Smooth muscle cell of trachea (primary cell): ENCODE measurements around the gene AKAP5. TPM values are rescaled to one million over a fixed set of nuclear protein-coding genes. Genes with fewer than 3 reads are reported as not detected.

ENCODE experiments used
- total RNA-seq: library from RNA; depleted of rRNA; stranded (reverse); fragments of >200 nt; gene quantifications from 2 replicates; pipeline ENCODE4 v1.2.1, GENCODE V29; 2014

The AKAP5 gene, protein sequence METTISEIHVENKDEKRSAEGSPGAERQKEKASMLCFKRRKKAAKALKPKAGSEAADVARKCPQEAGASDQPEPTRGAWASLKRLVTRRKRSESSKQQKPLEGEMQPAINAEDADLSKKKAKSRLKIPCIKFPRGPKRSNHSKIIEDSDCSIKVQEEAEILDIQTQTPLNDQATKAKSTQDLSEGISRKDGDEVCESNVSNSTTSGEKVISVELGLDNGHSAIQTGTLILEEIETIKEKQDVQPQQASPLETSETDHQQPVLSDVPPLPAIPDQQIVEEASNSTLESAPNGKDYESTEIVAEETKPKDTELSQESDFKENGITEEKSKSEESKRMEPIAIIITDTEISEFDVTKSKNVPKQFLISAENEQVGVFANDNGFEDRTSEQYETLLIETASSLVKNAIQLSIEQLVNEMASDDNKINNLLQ
- 0.17 and 0.29 TPM in 2 replicates for total RNA-seq

DNA sequence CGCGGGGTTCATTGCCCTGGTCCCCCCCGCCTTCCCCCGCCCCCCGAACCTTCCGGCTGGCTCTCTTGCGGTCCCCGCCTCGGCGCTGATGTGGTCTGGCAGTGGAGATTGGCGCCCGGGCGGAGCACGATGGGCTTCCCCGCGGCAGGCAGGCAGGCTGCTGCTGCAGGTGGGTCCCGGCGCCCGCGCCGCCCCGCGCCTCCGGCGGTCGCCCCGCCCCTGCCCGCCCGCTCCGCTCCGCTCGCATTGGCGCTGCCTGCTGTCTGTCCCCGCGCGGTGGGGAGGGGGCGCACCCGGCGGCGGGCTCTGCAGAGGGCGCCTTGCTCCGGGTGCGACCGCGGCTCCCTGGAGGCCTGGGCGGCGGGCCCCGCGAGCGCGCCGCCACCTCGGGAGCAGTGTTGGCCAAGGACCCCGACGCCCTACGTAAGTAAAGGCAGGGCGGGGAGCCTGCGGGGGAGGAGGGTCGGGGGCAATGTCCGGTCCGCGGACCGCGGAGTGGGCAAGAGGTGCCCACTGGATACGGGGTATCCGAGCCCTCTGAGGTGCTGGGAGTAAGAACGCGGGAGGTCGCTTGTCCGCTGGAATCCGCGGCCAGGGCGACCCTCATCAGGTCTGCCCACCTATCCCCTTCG lies at the start of gene AKAP5:
Gene AKAP5, plus strand, starts transcription at position 309 of the 632 bp plus-strand sequence. CDS start 2,896 bp downstream, outside the sequence.

DNA sequence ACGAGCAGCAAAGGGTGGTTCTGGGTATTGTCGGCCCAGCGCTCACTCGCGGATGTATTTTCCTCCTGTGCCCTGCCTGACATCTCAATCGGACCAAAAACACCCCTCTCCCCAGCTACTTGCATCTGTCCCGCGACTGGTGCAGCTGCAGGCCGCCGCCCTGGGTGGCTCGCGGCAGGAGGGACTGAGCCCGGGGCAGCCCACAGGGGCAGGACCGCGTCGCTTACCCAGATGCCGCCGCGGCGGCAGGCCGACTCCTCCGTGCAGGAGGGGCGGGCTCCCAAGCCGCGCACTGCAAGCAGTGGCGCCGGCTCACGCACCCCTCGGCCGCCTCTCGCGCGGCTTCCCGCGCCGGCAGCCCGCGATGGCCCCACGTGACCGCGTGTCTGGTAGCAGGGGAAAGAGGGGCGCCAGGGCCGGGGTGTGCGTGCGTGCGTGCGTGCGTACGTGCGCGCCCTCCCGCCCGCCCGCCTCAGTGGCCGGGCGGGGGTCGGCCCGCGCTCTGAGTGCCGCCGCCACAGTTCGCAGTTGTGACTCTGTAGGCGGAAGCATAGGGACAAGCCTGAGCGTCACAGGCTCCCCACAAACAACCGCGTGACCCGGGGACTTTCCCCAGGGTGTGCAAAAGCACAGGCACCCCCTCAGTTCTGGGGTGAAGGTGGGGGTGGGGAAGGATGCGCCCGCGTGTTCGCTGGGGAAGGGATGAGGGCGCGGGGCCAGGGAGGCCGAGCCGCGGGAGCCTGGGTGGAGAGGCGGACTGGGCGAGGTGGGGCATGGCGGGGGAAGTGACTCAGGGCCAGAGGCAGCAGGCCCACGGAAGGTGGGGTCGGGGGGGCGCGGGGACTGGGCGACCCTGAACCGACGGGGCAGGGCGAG lies 38.4 kb downstream of the AKAP5 start, which contains the start of gene ZBTB25:
Gene ZBTB25, minus strand, starts transcription at position 405 of the 876 bp plus-strand sequence. CDS start 13,305 bp downstream, outside the sequence.

DNA sequence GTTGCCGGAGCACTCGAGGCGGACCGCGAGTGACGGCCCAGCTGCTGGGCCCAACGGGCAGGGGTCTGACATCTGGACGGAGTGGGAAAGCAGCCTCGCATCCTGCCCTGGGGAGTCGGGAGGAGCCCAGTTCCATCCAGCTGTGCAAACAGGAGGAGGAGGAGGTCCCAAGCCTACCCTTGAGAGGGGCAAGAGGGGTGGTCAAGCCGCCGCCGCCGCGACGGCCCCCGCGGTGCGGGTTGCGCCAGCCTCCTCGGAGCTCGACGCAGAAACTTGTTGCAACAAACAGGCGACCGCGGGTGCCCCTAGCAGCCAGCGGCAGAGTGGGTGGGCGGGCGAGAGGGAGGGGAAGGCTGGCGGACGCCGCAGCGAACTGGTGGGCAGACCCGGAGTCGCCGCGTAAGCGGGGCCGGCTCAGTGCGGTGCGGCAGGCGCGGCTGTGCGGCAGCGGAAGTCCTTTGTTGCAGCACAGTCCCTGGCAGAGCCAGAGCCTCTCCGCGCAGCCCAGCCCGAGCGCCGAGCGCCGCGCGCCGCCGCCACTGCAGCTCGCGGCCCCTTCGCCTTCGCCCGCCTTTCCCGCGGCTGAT lies 39.1 kb downstream of the AKAP5 start, which contains the start of gene ZBTB1:
Gene ZBTB1, plus strand, starts transcription at position 461 of the 587 bp plus-strand sequence. CDS start 16,735 bp downstream, outside the sequence.

Other genes with a start within 250 kb of the AKAP5 start
- 0.29 and 0.50 TPM in 2 replicates for gene ESR2, start 171.1 kb upstream of the AKAP5 start, total RNA-seq
- 46.5 and 82.2 TPM in 2 replicates for gene MTHFD1, start 77.1 kb upstream of the AKAP5 start, total RNA-seq
- 5.7 and 7.8 TPM in 2 replicates for gene ZBTB25, start 38.3 kb downstream of the AKAP5 start, total RNA-seq
- gene ZBTB1, start 39.3 kb downstream of the AKAP5 start, total RNA-seq: 36.9 and 41.2 TPM in 2 replicates
- 2.5 and 2.8 TPM in 2 replicates for gene HSPA2, start 75.2 kb downstream of the AKAP5 start, total RNA-seq
- gene PPP1R36, start 84.5 kb downstream of the AKAP5 start, total RNA-seq: 1.2 TPM in 1 of 2 replicates, not detected in the other
- 0.87 and 1.5 TPM in 2 replicates for gene PLEKHG3, start 238.9 kb downstream of the AKAP5 start, total RNA-seq